ENCODE data around the gene EGFR.

Gene EGFR

DNA sequence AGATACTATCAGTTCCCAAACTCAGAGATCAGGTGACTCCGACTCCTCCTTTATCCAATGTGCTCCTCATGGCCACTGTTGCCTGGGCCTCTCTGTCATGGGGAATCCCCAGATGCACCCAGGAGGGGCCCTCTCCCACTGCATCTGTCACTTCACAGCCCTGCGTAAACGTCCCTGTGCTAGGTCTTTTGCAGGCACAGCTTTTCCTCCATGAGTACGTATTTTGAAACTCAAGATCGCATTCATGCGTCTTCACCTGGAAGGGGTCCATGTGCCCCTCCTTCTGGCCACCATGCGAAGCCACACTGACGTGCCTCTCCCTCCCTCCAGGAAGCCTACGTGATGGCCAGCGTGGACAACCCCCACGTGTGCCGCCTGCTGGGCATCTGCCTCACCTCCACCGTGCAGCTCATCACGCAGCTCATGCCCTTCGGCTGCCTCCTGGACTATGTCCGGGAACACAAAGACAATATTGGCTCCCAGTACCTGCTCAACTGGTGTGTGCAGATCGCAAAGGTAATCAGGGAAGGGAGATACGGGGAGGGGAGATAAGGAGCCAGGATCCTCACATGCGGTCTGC, 162.2 kb downstream of the EGFR start:
- H3K9ac ChIP-seq (ENCODE audit: low read length): no peak overlapping the region
- H3K36me3 ChIP-seq (ENCODE audit: control insufficient read depth, insufficient read depth, low read length): no peaks in the 10 kb centered on the region
- H3K27me3 ChIP-seq (ENCODE audit: control insufficient read depth, insufficient read depth, low read length): no peaks in the 10 kb centered on the region
- H3K4me1 ChIP-seq (ENCODE audit: control insufficient read depth, insufficient read depth, low read length): peaks cover 31% of the 10 kb centered on the region
- no peak overlapping the region for H3K4me3 ChIP-seq (ENCODE audit: low read length)
- H3K9me3 ChIP-seq (ENCODE audit: control insufficient read depth, low read length): no peaks in the 10 kb centered on the region

DNA sequence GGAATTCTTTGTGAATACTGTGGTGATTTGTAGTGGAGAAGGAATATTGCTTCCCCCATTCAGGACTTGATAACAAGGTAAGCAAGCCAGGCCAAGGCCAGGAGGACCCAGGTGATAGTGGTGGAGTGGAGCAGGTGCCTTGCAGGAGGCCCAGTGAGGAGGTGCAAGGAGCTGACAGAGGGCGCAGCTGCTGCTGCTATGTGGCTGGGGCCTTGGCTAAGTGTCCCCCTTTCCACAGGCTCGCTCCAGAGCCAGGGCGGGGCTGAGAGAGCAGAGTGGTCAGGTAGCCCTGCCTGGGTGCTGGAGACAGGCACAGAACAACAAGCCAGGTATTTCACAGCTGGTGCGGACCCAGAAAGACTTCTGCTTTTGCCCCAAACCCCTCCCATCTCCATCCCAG, 162.9 kb downstream of the EGFR start:
- no peak overlapping the region for H3K4me3 ChIP-seq (ENCODE audit: low read length)
- H3K27me3 ChIP-seq (ENCODE audit: control insufficient read depth, insufficient read depth, low read length): no peaks in the 10 kb centered on the region
- no peaks in the 10 kb centered on the region for H3K36me3 ChIP-seq (ENCODE audit: control insufficient read depth, insufficient read depth, low read length)
- peaks cover 31% of the 10 kb centered on the region for H3K4me1 ChIP-seq (ENCODE audit: control insufficient read depth, insufficient read depth, low read length)
- H3K9ac ChIP-seq (ENCODE audit: low read length): no peak overlapping the region
- H3K9me3 ChIP-seq (ENCODE audit: control insufficient read depth, low read length): no peaks in the 10 kb centered on the region

DNA sequence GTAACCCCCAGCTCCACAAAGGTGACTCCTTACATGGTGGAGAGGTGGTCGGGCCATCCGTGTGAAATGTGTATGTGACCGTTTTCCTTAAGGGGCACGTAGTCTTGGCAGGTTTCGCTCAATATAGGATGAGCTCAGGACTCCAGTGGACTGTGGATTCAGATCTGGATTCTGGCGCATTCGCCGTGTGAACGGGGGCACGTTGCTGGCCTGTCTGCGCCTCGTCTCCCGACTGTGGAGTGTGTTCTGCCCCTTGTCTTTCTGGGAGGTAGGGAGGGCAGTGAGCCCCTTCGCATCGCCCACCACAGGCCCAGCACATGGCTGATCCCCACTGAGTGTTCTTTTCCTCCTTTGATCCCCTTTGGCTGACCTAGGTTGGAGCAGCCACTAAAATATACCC, 165.1 kb downstream of the EGFR start:
- Histone ChIP-seq H3K36me3 (ENCODE audit: control insufficient read depth, insufficient read depth, low read length) (no peaks in the 10 kb centered on the region), H3K4me3 (ENCODE audit: low read length) (no peak overlapping the region), H3K4me1 (ENCODE audit: control insufficient read depth, insufficient read depth, low read length) (peaks cover 37% of the 10 kb centered on the region), H3K9ac (ENCODE audit: low read length) (no peak overlapping the region), H3K9me3 (ENCODE audit: control insufficient read depth, low read length) (no peaks in the 10 kb centered on the region), H3K27me3 (ENCODE audit: control insufficient read depth, insufficient read depth, low read length) (no peaks in the 10 kb centered on the region)

DNA sequence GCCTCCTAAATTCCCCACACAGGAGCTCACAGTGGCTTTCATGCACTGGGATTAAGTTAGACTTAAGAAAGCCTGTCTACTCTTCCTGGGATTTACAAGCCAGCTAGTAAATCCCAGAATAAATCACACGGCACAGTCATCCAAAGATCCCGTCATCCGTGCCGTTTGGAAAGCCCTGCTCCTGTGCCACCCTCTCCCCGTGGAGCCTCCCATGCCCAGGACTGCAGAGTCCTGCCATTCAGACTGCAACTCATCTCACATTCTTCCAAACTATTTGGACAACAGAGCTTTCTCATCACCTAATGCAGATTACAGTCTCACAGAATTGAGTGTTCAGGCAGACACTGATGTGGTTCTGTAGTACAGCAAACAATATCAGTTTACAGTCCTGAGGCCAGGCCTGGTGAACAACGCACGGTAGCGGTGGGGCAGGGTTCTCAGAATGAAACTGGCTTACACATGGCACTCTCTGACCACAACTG, 166.5 kb downstream of the EGFR start:
- Histone ChIP-seq H3K36me3 (ENCODE audit: control insufficient read depth, insufficient read depth, low read length) (no peaks in the 10 kb centered on the region), H3K4me1 (ENCODE audit: control insufficient read depth, insufficient read depth, low read length) (peaks cover 35% of the 10 kb centered on the region), H3K27me3 (ENCODE audit: control insufficient read depth, insufficient read depth, low read length) (no peaks in the 10 kb centered on the region), H3K4me3 (ENCODE audit: low read length) (no peak overlapping the region), H3K9ac (ENCODE audit: low read length) (no peak overlapping the region), H3K9me3 (ENCODE audit: control insufficient read depth, low read length) (no peaks in the 10 kb centered on the region)

DNA sequence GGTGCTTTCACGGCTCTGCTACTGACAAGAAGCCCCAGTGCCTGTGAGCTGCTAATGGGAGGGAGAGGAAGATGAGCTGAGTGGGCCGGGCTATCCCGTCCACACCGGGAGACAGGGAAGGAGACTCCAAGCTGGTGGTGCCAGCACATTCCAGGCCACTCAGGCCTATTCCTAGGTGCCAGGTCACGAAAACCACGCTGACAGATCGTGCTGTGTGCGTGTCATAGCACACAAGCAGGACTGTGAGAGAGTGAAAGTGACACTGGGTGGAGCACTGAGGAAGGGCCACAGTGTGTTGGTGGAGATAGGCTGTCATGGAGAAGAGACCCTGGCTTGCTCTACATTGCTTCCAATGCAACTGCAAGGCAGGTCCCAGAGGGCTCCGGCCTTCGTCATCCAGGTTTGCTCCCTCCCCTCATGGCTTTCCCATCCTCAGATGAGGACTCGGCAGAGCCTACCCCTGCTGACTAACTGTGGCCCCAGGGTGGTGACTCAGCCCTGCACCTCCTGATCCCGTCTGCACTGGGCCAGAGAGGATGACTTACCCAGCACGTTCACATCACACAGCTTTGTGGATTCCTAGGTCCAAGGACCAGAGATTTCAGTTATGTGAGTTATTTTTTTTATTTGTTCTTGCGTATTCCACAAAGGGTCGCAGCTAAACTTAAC, 167.3 kb downstream of the EGFR start:
- Histone ChIP-seq H3K4me1 (ENCODE audit: control insufficient read depth, insufficient read depth, low read length) (peaks cover 29% of the 10 kb centered on the region), H3K27me3 (ENCODE audit: control insufficient read depth, insufficient read depth, low read length) (no peaks in the 10 kb centered on the region), H3K9me3 (ENCODE audit: control insufficient read depth, low read length) (no peaks in the 10 kb centered on the region), H3K9ac (ENCODE audit: low read length) (no peak overlapping the region), H3K36me3 (ENCODE audit: control insufficient read depth, insufficient read depth, low read length) (no peaks in the 10 kb centered on the region), H3K4me3 (ENCODE audit: low read length) (no peak overlapping the region)

DNA sequence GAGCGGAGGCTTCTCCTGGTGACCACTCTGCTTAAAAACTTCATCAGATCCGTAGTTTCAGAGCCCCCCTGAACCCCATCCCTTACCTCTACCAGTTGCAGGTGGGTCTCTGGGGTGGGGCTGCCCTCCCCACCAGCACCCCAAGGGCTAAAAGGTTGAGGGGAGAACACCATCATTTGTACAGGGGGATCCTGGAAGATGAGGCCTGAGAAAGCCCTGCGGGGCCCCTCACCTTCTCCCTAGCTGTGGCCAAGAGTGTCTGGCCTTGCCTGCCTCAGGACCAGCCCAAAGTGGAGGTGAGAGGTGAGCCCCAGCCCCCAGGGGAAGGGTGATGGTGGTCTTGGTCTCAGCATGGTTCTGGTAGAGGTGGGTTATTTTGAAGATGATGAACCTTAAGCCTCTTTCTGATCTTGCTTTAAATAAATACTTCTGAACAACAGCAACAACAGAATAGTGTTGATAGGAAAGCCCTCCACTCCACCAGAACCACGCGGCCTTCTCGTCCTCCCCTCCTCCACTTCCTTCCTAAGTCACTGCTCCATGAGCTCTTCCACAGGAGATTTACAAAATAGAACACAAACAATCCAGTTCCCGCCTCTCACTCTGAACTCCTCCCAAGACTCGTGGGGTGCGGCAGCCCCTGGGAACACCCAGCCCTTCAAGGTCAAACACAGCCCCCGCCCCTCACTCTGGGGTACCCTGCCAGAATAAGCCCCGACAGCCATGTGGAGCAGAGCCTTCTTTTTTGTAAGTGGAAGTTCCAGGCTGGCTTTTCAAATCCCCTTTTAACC, 169.1 kb downstream of the EGFR start:
- Histone ChIP-seq H3K9ac (ENCODE audit: low read length) (peak overlapping the region; percentile 35), H3K4me3 (ENCODE audit: low read length) (no peak overlapping the region), H3K4me1 (ENCODE audit: control insufficient read depth, insufficient read depth, low read length) (peaks cover 22% of the 10 kb centered on the region)

DNA sequence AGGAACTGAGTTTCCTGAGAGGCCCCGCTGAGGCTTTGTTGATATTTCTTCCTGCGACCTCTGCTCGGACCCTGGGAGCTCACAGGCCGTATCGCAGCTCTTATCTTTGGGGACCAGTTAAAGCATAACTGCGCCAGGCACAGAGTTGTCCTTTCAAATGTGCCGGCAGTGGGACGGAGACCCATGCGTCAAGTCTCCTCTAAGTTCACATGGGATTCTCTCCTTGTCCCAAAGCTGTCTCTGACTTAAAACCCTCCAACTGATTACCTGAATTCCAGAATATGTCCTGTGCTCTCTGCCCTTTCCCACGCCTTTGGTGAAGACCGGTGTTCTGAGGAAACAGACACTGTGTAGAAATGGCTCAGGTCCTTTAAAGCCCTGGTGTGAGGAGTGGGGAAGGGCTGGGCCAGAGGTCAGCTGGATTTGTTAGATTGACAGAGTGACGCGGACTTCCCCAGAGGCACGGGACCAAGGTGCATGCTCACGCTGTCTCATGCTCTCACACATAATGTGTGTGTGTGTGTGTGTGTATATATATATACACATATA, 169.8 kb downstream of the EGFR start:
- Histone ChIP-seq H3K36me3 (ENCODE audit: control insufficient read depth, insufficient read depth, low read length) (no peaks in the 10 kb centered on the region), H3K9me3 (ENCODE audit: control insufficient read depth, low read length) (no peaks in the 10 kb centered on the region), H3K4me3 (ENCODE audit: low read length) (no peak overlapping the region), H3K9ac (ENCODE audit: low read length) (peak overlapping the region; percentile 35), H3K4me1 (ENCODE audit: control insufficient read depth, insufficient read depth, low read length) (peaks cover 22% of the 10 kb centered on the region), H3K27me3 (ENCODE audit: control insufficient read depth, insufficient read depth, low read length) (no peaks in the 10 kb centered on the region)

More for the DNA sequence above, 169.1 kb downstream of the EGFR start:
- H3K9me3 ChIP-seq (ENCODE audit: control insufficient read depth, low read length): no peaks in the 10 kb centered on the region
- no peaks in the 10 kb centered on the region for H3K27me3 ChIP-seq (ENCODE audit: control insufficient read depth, insufficient read depth, low read length)
- no peaks in the 10 kb centered on the region for H3K36me3 ChIP-seq (ENCODE audit: control insufficient read depth, insufficient read depth, low read length)

DNA sequence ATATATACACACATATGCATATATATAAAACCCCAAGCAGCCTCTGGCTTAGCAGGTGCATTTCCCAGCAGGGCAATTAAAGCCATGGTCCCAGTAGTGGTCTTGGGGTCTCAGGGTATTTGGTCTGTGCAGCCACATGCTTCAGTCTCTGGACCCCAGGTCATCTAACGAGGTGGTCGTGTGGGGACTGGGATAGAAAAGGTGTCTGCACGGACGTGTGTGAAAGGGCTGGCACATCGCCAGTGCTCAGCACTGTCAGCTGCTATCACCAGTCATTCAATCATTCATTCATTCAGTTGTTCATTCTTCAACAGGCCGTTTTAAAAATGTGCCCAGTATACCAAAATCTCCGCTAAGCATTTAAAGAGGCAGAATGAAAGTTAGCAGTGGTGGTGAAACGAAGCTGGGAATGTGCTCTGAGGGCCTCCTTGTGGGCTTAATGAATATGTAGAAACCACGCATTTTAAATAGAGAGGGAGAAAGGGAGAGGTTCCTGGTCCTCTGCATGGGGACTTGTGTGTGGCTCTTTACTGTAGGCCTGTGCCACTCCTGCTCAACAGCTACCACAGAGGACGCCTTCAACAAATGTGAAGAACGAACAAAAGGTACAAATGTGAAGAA, 170.4 kb downstream of the EGFR start:
- no peak overlapping the region for H3K4me3 ChIP-seq (ENCODE audit: low read length)
- H3K36me3 ChIP-seq (ENCODE audit: control insufficient read depth, insufficient read depth, low read length): no peaks in the 10 kb centered on the region
- H3K9ac ChIP-seq (ENCODE audit: low read length): no peak overlapping the region
- H3K27me3 ChIP-seq (ENCODE audit: control insufficient read depth, insufficient read depth, low read length): no peaks in the 10 kb centered on the region
- no peaks in the 10 kb centered on the region for H3K9me3 ChIP-seq (ENCODE audit: control insufficient read depth, low read length)
- peaks cover 22% of the 10 kb centered on the region for H3K4me1 ChIP-seq (ENCODE audit: control insufficient read depth, insufficient read depth, low read length)

DNA sequence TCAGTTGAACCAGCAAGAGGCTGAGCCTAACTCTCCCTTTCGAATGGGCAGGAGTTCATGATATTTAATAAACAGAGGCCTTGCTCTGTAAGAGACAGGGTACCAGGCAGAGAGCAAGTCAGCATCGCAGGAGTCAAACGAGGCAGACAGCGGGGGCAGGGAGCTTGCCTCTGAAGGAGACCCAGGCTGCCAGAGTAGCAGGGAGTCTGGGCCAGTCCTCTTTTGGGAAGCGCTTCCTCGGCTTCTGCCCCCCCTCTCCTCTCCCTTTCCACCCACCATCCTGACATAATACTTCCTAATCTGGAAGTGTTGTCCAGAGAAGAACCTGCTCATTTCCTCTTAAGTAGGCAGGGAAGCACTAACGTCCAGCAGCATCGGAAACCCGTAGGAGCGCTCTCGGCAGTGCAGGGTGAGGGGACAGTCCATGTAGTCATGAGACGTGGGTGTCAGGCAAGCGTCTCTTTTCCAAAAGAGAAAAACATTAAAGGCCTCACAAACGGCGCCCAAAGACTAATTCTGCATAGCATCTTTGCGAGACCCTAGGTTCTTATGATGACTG, 171.1 kb downstream of the EGFR start:
- H3K9ac ChIP-seq (ENCODE audit: low read length): no peak overlapping the region
- peaks cover 22% of the 10 kb centered on the region for H3K4me1 ChIP-seq (ENCODE audit: control insufficient read depth, insufficient read depth, low read length)
- H3K36me3 ChIP-seq (ENCODE audit: control insufficient read depth, insufficient read depth, low read length): no peaks in the 10 kb centered on the region
- H3K4me3 ChIP-seq (ENCODE audit: low read length): no peak overlapping the region
- no peaks in the 10 kb centered on the region for H3K9me3 ChIP-seq (ENCODE audit: control insufficient read depth, low read length)
- no peaks in the 10 kb centered on the region for H3K27me3 ChIP-seq (ENCODE audit: control insufficient read depth, insufficient read depth, low read length)

DNA sequence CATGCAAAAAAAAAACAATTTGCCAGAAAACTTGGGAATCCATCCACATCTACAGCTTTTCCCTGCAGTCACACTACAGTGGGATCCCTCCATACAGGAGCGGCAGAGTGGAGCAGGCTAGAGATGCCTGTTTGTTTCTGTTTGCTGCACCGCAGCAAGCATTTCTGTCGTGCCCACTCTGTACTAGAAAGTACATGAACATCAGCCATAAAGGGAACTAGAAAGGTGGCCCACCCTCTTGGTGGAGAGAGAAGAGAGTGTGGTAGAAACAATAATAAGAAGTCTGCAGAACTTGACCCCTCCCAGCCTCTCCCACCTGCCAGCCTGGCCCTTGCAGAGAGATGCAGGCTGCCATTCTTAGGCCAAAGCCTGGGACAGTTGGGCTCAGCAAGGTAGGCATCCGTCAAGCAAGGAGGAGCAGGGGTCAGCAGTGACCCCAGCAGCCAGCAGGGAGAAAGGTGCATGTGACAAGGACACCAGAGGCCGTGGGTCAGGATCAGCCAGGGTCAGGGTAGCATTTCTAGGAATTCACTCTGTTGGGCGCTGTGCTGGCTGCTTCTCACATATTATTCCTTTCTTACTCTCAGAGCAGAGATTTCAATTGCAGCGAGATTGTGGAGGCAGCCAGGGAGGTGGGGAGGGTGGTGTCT, 171.8 kb downstream of the EGFR start:
- Histone ChIP-seq H3K27me3 (ENCODE audit: control insufficient read depth, insufficient read depth, low read length) (no peaks in the 10 kb centered on the region), H3K9me3 (ENCODE audit: control insufficient read depth, low read length) (no peaks in the 10 kb centered on the region), H3K4me1 (ENCODE audit: control insufficient read depth, insufficient read depth, low read length) (peaks cover 22% of the 10 kb centered on the region), H3K36me3 (ENCODE audit: control insufficient read depth, insufficient read depth, low read length) (no peaks in the 10 kb centered on the region), H3K9ac (ENCODE audit: low read length) (no peak overlapping the region), H3K4me3 (ENCODE audit: low read length) (no peak overlapping the region)

DNA sequence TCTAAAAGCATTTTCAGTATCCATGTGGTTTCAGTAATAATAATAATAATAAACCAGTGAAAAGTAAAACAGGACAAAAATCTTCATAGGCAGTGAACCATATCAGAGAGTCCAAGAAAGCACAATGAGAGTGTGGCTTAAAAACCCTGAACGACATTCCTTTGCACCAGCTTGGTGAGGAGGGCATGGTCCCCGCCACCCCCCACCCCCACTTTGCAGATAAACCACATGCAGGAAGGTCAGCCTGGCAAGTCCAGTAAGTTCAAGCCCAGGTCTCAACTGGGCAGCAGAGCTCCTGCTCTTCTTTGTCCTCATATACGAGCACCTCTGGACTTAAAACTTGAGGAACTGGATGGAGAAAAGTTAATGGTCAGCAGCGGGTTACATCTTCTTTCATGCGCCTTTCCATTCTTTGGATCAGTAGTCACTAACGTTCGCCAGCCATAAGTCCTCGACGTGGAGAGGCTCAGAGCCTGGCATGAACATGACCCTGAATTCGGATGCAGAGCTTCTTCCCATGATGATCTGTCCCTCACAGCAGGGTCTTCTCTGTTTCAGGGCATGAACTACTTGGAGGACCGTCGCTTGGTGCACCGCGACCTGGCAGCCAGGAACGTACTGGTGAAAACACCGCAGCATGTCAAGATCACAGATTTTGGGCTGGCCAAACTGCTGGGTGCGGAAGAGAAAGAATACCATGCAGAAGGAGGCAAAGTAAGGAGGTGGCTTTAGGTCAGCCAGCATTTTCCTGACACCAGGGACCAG, 172.5 kb downstream of the EGFR start:
- Histone ChIP-seq H3K9ac (ENCODE audit: low read length) (no peak overlapping the region), H3K27me3 (ENCODE audit: control insufficient read depth, insufficient read depth, low read length) (no peaks in the 10 kb centered on the region), H3K4me1 (ENCODE audit: control insufficient read depth, insufficient read depth, low read length) (peaks cover 22% of the 10 kb centered on the region), H3K4me3 (ENCODE audit: low read length) (no peak overlapping the region), H3K36me3 (ENCODE audit: control insufficient read depth, insufficient read depth, low read length) (no peaks in the 10 kb centered on the region), H3K9me3 (ENCODE audit: control insufficient read depth, low read length) (no peaks in the 10 kb centered on the region)

All from mucosa of stomach (tissue), 1 donor.